HepG2 (cell line): ENCODE results near the gene JSRP1. TPM values are rescaled to one million over a fixed set of nuclear protein-coding genes. Genes with fewer than 3 reads are reported as not detected.

Source experiments
- ARID2 ChIP-seq: sonication (generic); formaldehyde crosslinking; IDR thresholded peaks from 2 replicates; pipeline ENCODE4 v1.8.1; 2022; ENCODE audit warnings: mild to moderate bottlenecking, missing genetic modification reagents, borderline replicate concordance
- ELF1 ChIP-seq: sonication (generic); formaldehyde crosslinking; IDR thresholded peaks from 2 replicates; pipeline ENCODE4 v1.4.0; 2020; ENCODE audit warnings: missing genetic modification reagents
- HNRNPUL1 ChIP-seq: fragments of 200-400 bp; formaldehyde crosslinking; IDR thresholded peaks from 2 replicates; pipeline ENCODE4 v1.6.1; 2017; ENCODE audit warnings: low read depth, mild to moderate bottlenecking, low read length, moderate library complexity
- POLR2AphosphoS2 ChIP-seq: IDR thresholded peaks from 2 replicates; pipeline ENCODE4 v1.6.1; 2011; ENCODE audit warnings: low read depth, low read length, improper control_type of control experiment
- PRPF4 ChIP-seq: fragments of 200-400 bp; formaldehyde crosslinking; IDR thresholded peaks from 2 replicates; pipeline ENCODE4 v1.6.1; 2016; ENCODE audit warnings: low read length, low read depth; ENCODE audit not compliant: poor library complexity, severe bottlenecking
- SNAI1 ChIP-seq: sonication (generic); formaldehyde crosslinking; IDR thresholded peaks from 2 replicates; pipeline ENCODE4 v1.5.0; 2020; ENCODE audit warnings: mild to moderate bottlenecking, missing genetic modification reagents, borderline replicate concordance
- ZNF20 ChIP-seq: sonication (generic); formaldehyde crosslinking; IDR thresholded peaks from 2 replicates; pipeline ENCODE4 v1.4.0; 2020; ENCODE audit warnings: mild to moderate bottlenecking, moderate library complexity, missing genetic modification reagents
- ZNF224 ChIP-seq: sonication (generic); formaldehyde crosslinking; IDR thresholded peaks from 2 replicates; pipeline ENCODE4 v1.5.0; 2020; ENCODE audit warnings: mild to moderate bottlenecking, missing genetic modification reagents
- ZNF230 ChIP-seq: sonication (generic); formaldehyde crosslinking; IDR thresholded peaks from 2 replicates; pipeline ENCODE4 v1.4.0; 2020; ENCODE audit warnings: mild to moderate bottlenecking, missing genetic modification reagents
- ZNF260 ChIP-seq: sonication (generic); formaldehyde crosslinking; IDR thresholded peaks from 2 replicates; pipeline ENCODE4 v1.4.0; 2020; ENCODE audit warnings: missing genetic modification reagents, low read depth, mild to moderate bottlenecking, borderline replicate concordance
- ZNF510 ChIP-seq: sonication (generic); formaldehyde crosslinking; IDR thresholded peaks from 2 replicates; pipeline ENCODE4 v1.4.0; 2020; ENCODE audit warnings: low read depth, mild to moderate bottlenecking, missing genetic modification reagents
- ZNF558 ChIP-seq: sonication (generic); formaldehyde crosslinking; IDR thresholded peaks from 2 replicates; pipeline ENCODE4 v1.9.0; 2022; ENCODE audit warnings: mild to moderate bottlenecking, missing genetic modification reagents, borderline replicate concordance
- ZNF619 ChIP-seq: sonication (generic); formaldehyde crosslinking; IDR thresholded peaks from 2 replicates; pipeline ENCODE4 v1.4.0; 2020; ENCODE audit warnings: mild to moderate bottlenecking, missing genetic modification reagents
- ZNF777 ChIP-seq: sonication (generic); formaldehyde crosslinking; IDR thresholded peaks from 2 replicates; pipeline ENCODE4 v1.4.0; 2020; ENCODE audit warnings: missing genetic modification reagents
- ZNF790 ChIP-seq: sonication (generic); formaldehyde crosslinking; IDR thresholded peaks from 2 replicates; pipeline ENCODE4 v1.8.0; 2022; ENCODE audit warnings: missing genetic modification reagents, mild to moderate bottlenecking, borderline replicate concordance
- polyA plus RNA-seq, 8 experiments: library from polyadenylated mRNA; depleted of rRNA in 3 of 8; stranded (reverse) in 7 of 8; unstranded in 1 of 8; fragments of >200 nt; fragmentation: Illumina TruSeq in 4 of 8; extraction: Trizol in 4 of 8; gene quantifications; 2 replicates each; pipeline versions ENCODE4 v1.2.1 to v1.2.3, GENCODE V29; 2011 to 2016; ENCODE audit warnings: low read depth in 4 of 8, missing spikeins in 1 of 8, mixed read lengths in 1 of 8; ENCODE audit not compliant: insufficient read depth in 1 of 8
- total RNA-seq, 5 experiments: library from RNA; depleted of rRNA; stranded (reverse); fragments of >200 nt; fragmentation: Illumina TruSeq; extraction: Trizol; gene quantifications; 2 replicates each; pipeline ENCODE4 v1.2.3, GENCODE V29; 2016; ENCODE audit warnings: low read depth in 1 of 5
- TF ChIP-seq, protein P1 (sequence below): sonication (generic); formaldehyde crosslinking; IDR thresholded peaks from 2 replicates; pipeline ENCODE4 v1.5.0; 2020; ENCODE audit warnings: mild to moderate bottlenecking, missing genetic modification reagents
- TF ChIP-seq, protein P2 (sequence below): sonication (generic); formaldehyde crosslinking; IDR thresholded peaks from 2 replicates; pipeline ENCODE4 v1.4.0; 2020; ENCODE audit warnings: missing genetic modification reagents
- TF ChIP-seq, protein P3 (sequence below): sonication (generic); formaldehyde crosslinking; IDR thresholded peaks from 2 replicates; pipeline ENCODE4 v1.5.1; 2020; ENCODE audit warnings: missing genetic modification reagents, mild to moderate bottlenecking, borderline replicate concordance

JSRP1 gene
- total and polyA plus RNA-seq, 2 of the 13 experiments (the other 11 are each of a cell fraction or from before 2014, with no cell fraction given): 0.16 to 0.38 TPM

DNA sequence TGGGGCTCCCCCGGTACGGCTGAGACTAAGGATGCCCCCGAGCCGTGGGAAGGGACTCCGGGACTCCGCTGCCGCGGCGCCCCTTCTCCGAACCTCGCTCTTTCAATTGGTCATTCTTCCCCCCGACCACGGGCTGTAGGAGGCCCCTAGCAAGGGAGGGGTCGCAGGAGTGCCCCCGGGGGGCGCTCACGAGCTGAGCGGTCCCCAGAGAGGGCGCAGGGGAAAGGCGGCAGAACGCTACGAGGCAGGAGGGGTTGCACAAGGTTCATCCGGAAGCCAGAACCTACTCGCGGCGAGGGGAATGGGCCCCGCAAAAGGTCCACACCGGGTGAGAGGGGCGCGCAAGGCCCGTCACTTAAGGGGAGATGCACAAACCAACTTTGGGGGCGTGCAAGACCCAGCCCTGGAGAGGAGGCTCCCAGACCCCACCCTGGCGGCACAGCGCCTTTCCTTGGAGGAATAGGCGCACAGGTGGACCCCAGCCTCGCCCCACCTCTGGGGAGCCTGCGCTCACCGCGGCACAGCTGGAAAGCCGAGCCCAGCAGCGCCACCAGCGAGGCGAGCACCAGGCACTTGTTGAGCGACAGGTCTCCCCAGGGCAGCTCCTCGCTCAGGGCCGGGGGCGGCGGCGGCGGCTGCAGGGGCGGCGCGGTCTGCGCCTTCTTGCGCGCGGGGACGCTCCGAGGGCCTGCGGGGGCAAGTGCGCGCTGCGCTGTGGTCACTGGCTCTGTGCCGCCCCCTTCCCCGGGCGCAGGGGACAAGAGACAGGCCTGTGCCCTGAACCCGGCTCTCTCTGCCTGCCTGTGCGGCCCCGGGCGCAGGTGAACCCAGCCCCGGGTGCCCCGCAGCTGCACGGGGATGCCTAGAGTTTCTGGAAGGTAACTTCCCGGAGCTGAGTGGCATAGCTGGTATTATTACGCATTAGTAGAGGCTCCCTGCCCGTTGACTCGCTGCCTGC is 2.8 kb downstream of the JSRP1 start (continued):
- TF ChIP-seq, protein P1, sequence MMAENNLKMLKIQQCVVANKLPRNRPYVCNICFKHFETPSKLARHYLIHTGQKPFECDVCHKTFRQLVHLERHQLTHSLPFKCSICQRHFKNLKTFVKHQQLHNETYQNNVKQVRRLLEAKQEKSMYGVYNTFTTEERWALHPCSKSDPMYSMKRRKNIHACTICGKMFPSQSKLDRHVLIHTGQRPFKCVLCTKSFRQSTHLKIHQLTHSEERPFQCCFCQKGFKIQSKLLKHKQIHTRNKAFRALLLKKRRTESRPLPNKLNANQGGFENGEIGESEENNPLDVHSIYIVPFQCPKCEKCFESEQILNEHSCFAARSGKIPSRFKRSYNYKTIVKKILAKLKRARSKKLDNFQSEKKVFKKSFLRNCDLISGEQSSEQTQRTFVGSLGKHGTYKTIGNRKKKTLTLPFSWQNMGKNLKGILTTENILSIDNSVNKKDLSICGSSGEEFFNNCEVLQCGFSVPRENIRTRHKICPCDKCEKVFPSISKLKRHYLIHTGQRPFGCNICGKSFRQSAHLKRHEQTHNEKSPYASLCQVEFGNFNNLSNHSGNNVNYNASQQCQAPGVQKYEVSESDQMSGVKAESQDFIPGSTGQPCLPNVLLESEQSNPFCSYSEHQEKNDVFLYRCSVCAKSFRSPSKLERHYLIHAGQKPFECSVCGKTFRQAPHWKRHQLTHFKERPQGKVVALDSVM (CRISPR knock-in tag): no peak; the same call in 1 of the 2 replicates
- TF ChIP-seq POLR2AphosphoS2: no peak
- peak; percentile 68; the same call in 1 of the 2 replicates for TF ChIP-seq ELF1 (CRISPR knock-in tag)
- no peak for TF ChIP-seq ZNF224
- TF ChIP-seq, protein P2, sequence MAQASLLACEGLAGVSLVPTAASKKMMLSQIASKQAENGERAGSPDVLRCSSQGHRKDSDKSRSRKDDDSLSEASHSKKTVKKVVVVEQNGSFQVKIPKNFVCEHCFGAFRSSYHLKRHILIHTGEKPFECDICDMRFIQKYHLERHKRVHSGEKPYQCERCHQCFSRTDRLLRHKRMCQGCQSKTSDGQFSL (CRISPR knock-in tag): 0 out of 2 replicates have a peak, but pooled peaks have one; percentile 13
- no peak for TF ChIP-seq ZNF790 (CRISPR knock-in tag)
- TF ChIP-seq, protein P3, sequence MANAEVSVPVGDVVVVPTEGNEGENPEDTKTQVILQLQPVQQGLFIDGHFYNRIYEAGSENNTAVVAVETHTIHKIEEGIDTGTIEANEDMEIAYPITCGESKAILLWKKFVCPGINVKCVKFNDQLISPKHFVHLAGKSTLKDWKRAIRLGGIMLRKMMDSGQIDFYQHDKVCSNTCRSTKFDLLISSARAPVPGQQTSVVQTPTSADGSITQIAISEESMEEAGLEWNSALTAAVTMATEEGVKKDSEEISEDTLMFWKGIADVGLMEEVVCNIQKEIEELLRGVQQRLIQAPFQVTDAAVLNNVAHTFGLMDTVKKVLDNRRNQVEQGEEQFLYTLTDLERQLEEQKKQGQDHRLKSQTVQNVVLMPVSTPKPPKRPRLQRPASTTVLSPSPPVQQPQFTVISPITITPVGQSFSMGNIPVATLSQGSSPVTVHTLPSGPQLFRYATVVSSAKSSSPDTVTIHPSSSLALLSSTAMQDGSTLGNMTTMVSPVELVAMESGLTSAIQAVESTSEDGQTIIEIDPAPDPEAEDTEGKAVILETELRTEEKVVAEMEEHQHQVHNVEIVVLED (CRISPR knock-in tag): no peak; the same call in 1 of the 2 replicates
- no peak; the same call in 1 of the 2 replicates for TF ChIP-seq ZNF777
- TF ChIP-seq SNAI1 (CRISPR knock-in tag): peak; percentile 47; the same call in 1 of the 2 replicates
- no peak for TF ChIP-seq ZNF510
- TF ChIP-seq HNRNPUL1: no peak
- TF ChIP-seq ZNF260 (CRISPR knock-in tag): no peak
- no peak for TF ChIP-seq ZNF20
- peak; percentile 22; the same call in 1 of the 2 replicates for TF ChIP-seq ZNF619 (CRISPR knock-in tag)
- no peak for TF ChIP-seq ZNF230 (CRISPR knock-in tag)
- TF ChIP-seq PRPF4: no peak
- TF ChIP-seq ZNF558 (CRISPR knock-in tag): 0 out of 2 replicates have a peak, but pooled peaks have one; percentile 18
- TF ChIP-seq ARID2 (CRISPR knock-in tag): no peak
